Naive thymus-derived CD4-positive, alpha-beta T cell (primary cell): Measurements from ENCODE around the gene FAF1. TPM values are rescaled to one million over a fixed set of nuclear protein-coding genes. Genes with fewer than 3 reads are reported as not detected.

Experiments used
- ATAC-seq: fragments of 150-1000 bp; cut with Tn5 transposase; 2 replicates; pipeline ENCODE4 v1.10.0; 2021; ENCODE audit warnings: mild to moderate bottlenecking, moderate library complexity
- CTCF ChIA-PET: fragments of 350-600 bp; sonication (Branson Sonifier 250); formaldehyde crosslinking; loops from one replicate; lab custom pipeline; 2021; ENCODE audit warnings: antibody characterized with exemption; lab: Charles Lee
- POLR2A ChIA-PET: fragments of 350-600 bp; sonication (Branson Sonifier 250); formaldehyde crosslinking; loops from one replicate; lab custom pipeline; 2021; ENCODE audit warnings: antibody characterized with exemption, inconsistent platforms; lab: Charles Lee
- DNase-seq, 9 donors: peaks; one replicate each; pipeline versions ENCODE4 v3.0.0 to v3.0.0-alpha.2; 2020 to 2022; ENCODE audit warnings: mixed read lengths in 1 of 9
- H3K27ac ChIP-seq: one replicate; pipeline ENCODE4 v1.7.0; 2013; ENCODE audit warnings: mild to moderate bottlenecking, low read depth, low read length, moderate library complexity
- H3K27me3 ChIP-seq, 2 donors: one replicate each; pipeline ENCODE4 v1.7.0; 2013; ENCODE audit warnings: low read length in 2 of 2, mild to moderate bottlenecking in 2 of 2, moderate library complexity in 2 of 2; ENCODE audit not compliant: control insufficient read depth in 2 of 2, insufficient read depth in 2 of 2
- H3K36me3 ChIP-seq, 3 experiments: 1 replicate in 2 of 3; 2 replicates in 1 of 3; pipeline ENCODE4 v1.7.0; 2013; ENCODE audit warnings: low read length in 3 of 3, mild to moderate bottlenecking in 3 of 3, moderate library complexity in 1 of 3; ENCODE audit not compliant: insufficient read depth in 3 of 3, control insufficient read depth in 2 of 3
- H3K4me1 ChIP-seq, 2 donors: one replicate each; pipeline ENCODE4 v1.7.0; 2013; ENCODE audit warnings: low read length in 2 of 2, mild to moderate bottlenecking in 2 of 2, moderate library complexity in 1 of 2; ENCODE audit not compliant: control insufficient read depth in 2 of 2, insufficient read depth in 2 of 2
- H3K4me3 ChIP-seq: 2 replicates; pipeline ENCODE4 v1.7.0; 2013; ENCODE audit warnings: mild to moderate bottlenecking, low read length
- H3K9me3 ChIP-seq, 3 experiments: 1 replicate in 2 of 3; 2 replicates in 1 of 3; pipeline ENCODE4 v1.7.0; 2013; ENCODE audit warnings: low read length in 3 of 3; ENCODE audit not compliant: control insufficient read depth in 2 of 3
- H3K27ac Mint-ChIP-seq, 9 donors: one replicate each; pipeline ENCODE4 v1.8.0; 2020 to 2022; ENCODE audit warnings: mixed read lengths in 9 of 9, mild to moderate bottlenecking in 8 of 9, moderate library complexity in 5 of 9, inconsistent platforms in 2 of 9
- H3K27me3 Mint-ChIP-seq, 5 donors: one replicate each; pipeline ENCODE4 v1.8.0; 2021 to 2022; ENCODE audit warnings: mixed read lengths in 5 of 5, mild to moderate bottlenecking in 1 of 5
- H3K36me3 Mint-ChIP-seq, 5 donors: one replicate each; pipeline ENCODE4 v1.8.0; 2020 to 2022; ENCODE audit warnings: mixed read lengths in 5 of 5, mild to moderate bottlenecking in 3 of 5, inconsistent platforms in 1 of 5
- H3K4me1 Mint-ChIP-seq, 7 donors: one replicate each; pipeline ENCODE4 v1.8.0; 2020 to 2022; ENCODE audit warnings: mixed read lengths in 7 of 7, mild to moderate bottlenecking in 3 of 7, inconsistent platforms in 1 of 7
- H3K4me3 Mint-ChIP-seq, 10 donors: one replicate each; pipeline ENCODE4 v1.8.0; 2020 to 2022; ENCODE audit warnings: mild to moderate bottlenecking in 10 of 10, mixed read lengths in 10 of 10, moderate library complexity in 6 of 10, inconsistent platforms in 2 of 10
- H3K9me3 Mint-ChIP-seq, 11 donors: one replicate each; pipeline ENCODE4 v1.8.0; 2020 to 2022; ENCODE audit warnings: mixed read lengths in 11 of 11, mild to moderate bottlenecking in 4 of 11, inconsistent platforms in 1 of 11, moderate library complexity in 1 of 11
- intact Hi-C, 2 donors: fragments of 100-400 bp; cut with micrococcal nuclease; formaldehyde crosslinking; loops; one replicate each; pipeline ENCODE4 v1.15.1; 2023
- polyA plus RNA-seq, 2 donors: library from polyadenylated mRNA; unstranded; fragments of 300-500 nt; fragmentation: Illumina TruSeq; gene quantifications; one replicate each; pipeline ENCODE4 v1.2.3, GENCODE V29; 2021
- total RNA-seq, 6 experiments: library from RNA in 5 of 6; stranded (reverse) in 5 of 6; gene quantifications; 1 replicate in 5 of 6; 2 replicates in 1 of 6; pipeline ENCODE4 v1.2.3 and lab custom pipeline; 2021 to 2026

FAF1 gene
- total and polyA plus RNA-seq, 7 experiments from 2014 or later = 36.9 to 66.6 (median 48.5) TPM

DNA sequence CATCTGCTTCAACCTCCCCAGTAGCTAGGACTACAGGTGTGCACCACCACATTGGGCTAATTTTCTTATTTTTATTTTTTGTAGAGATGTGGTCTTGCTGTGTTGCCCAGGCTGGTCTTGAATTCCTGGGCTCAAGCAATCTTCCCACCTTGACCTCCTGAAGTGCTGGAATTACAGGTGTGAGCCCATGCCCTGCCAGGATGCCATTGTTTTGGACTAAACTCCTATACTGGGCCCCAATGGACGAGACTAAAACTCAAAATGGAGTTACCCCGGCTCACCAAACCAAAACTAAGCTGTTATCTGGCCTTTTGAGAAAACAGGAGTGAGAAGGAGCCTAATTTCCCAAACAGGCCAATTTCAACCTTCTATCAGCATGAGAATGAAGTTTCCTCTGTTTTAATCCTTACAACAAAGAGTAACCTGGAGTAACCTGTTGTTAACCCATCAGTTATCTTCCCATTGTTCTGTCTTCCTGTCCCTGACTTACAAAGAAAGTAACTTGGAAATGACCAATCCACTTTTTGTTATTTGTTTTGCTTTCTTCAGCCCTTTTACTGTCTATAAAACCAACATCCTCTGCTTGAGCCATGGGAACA lies 566.4 kb downstream of the FAF1 start:
- peaks cover 6 to 53% (median 34%) of the 10 kb centered on the region in 5 donors for H3K27me3 Mint-ChIP-seq
- CTCF ChIA-PET = no interaction called here

More for the DNA sequence above, 566.4 kb downstream of the FAF1 start:
- H3K4me1 ChIP-seq = no peaks in the 10 kb centered on the region
- peaks cover 0 to 29% (median 6%) of the 10 kb centered on the region in 11 donors for H3K9me3 Mint-ChIP-seq
- no peak for ATAC-seq
- H3K27me3 ChIP-seq = no peaks in the 10 kb centered on the region
- H3K4me1 Mint-ChIP-seq = no peaks in the 10 kb centered on the region
- DNase-seq = no peak
- no peak overlapping the region for H3K4me3 ChIP-seq
- no peaks in the 10 kb centered on the region for H3K9me3 ChIP-seq
- H3K27ac Mint-ChIP-seq = no peak overlapping the region
- no peak overlapping the region for H3K4me3 Mint-ChIP-seq
- intact Hi-C loops = no loop called here
- no peak overlapping the region for H3K27ac ChIP-seq
- H3K36me3 ChIP-seq = no peaks in the 10 kb centered on the region
- peaks cover 0 to 5% (median 0%) of the 10 kb centered on the region in 5 donors for H3K36me3 Mint-ChIP-seq
- POLR2A ChIA-PET = no interaction called here

Other genes with a start within 250 kb of the FAF1 start
- gene CDKN2C, start 10.0 kb upstream of the FAF1 start, total RNA-seq = 10 to 100 TPM in 1 of 5 experiments, 1 to 10 TPM in 4; 3.3 to 40.3 (median 4.7) TPM
- gene CDKN2C, start 10.0 kb upstream of the FAF1 start, polyA plus RNA-seq = 10 to 100 TPM in 1 of 2 donors, 1 to 10 TPM in 1; 8.2 to 10.2 TPM
- gene C1orf185, start 142.0 kb upstream of the FAF1 start, total RNA-seq = not detected
- gene C1orf185, start 142.0 kb upstream of the FAF1 start, polyA plus RNA-seq = not detected